HTR-8/SVneo (cell line): ENCODE data around the gene MAGEC3.

ENCODE experiments used
- DNase-seq: peaks from one replicate; pipeline ENCODE4 v3.0.0; 2011; ENCODE audit warnings: low spot score, mixed read lengths; ENCODE audit not compliant: insufficient read length
- FAIRE-seq: peaks from 2 replicates; lab custom pipeline; 2011; peaks lifted over from hg19 to GRCh38; lab: Jason Lieb, UNC

Gene MAGEC3

DNA sequence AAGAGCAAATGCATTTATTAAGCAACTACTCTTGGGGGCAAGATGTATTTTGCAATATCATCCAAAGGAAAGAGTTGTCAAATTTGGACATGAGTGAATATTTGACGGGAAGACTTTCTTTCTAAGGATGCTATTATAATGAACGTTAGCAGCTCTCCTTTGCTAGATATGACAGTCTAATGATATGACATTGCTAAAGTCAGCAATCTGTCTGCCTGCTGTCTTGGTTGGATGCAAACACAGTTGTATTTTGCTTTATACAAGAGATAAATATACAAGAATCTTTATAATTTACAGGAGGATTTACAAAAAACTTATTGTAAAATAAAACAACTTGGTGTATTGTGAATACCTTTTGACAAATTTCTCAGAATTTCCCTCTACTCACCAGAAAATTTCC, 103.1 kb downstream of the MAGEC3 start:
- DNase-seq (no peak), FAIRE-seq (no peak)

DNA sequence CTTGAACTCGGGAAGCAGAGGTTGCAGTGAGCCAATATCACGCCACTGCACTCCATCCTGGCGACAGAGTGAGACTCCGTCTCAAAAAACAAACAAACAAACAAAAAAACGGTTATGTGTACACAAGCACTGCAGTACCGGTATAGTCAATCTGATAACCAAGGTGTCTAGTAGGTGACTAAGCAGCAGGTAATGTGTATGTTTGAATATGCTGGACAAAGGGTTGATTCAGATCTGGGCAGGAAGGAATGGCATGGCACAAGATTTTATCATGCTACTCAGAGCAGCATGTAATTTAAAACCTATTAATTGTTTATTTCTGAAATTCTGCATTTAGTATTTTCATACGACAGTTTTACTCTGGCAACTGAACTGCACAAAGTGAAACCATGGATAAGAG, 107.3 kb downstream of the MAGEC3 start:
- no peak for DNase-seq
- FAIRE-seq, result no peak

DNA sequence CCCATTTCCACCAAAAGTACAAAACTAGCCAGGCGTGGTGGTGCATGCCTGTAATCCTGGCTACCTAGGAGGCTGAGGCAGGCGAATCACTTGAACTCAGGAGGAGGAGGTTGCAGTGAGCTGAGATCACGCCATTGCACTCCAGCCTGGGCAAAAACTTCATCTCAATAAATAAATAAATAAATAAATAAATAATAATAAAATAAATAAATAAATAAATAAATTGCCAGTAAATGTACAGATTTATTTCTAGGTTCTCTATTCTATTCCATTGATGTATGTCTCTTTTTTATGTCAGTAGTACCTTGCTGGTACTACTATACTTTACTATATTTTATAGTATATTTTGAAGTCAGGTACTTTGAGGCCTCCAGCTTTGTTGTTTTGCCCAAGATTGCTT, 109.2 kb downstream of the MAGEC3 start:
- FAIRE-seq (no peak), DNase-seq (no peak)
